ENCODE measurements around the gene SMARCD3. TPM values are rescaled to one million over a fixed set of nuclear protein-coding genes. Genes with fewer than 3 reads are reported as not detected.

The SMARCD3 gene
- total and polyA plus RNA-seq, 2 experiments from 2014 or later, result 3.3 to 4.0 TPM

DNA sequence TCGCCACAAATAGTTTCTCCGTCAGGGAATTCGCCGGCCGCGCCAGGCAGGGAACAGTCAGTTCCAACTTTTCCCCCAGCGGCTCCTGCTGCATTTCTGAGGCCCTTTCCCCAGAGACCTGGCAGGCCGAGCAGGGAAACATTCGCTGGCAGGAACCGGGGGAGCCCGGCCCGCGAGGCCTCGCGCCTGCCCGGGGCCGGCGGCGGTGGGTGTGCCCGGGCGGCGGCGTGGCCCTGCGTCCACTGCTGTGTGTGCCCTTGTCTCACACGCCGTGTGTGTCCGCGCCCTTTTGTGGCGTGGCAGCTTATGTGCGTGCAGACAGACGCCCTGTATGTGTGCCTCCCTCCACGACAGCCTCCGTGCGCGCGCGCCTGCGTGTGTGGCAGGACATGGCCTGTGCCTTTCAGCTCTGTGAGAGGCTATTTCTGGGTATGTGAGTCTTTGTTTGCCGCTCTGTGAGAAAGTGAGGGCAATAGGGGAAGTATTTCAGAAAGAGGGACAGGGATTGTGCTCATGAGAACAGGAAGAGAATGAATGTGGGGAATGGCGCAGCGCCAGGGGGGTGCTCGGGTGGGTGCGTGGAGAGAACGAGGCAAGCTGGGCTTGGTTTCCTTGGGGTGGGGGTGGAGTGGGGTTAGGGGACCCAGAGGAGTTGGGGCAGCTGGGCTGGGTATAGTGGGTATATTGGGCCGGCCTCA lies 689 bp upstream of the SMARCD3 start:
- Mint-ChIP-seq H3K9me3 (no peaks in the 10 kb centered on the region; the same call in 2 of the 3 replicates), H3K4me3 (peak overlapping the region; percentile 81), H3K27ac (no peak overlapping the region), H3K36me3 (ENCODE audit: low read depth) (no peaks in the 10 kb centered on the region; the same call in 2 of the 3 replicates), H3K4me1 (peaks cover 61% of the 10 kb centered on the region), H3K27me3 (ENCODE audit: insufficient read depth, low read depth, poor library complexity) (peaks cover 77% of the 10 kb centered on the region)
- DNase-seq (ENCODE audit: low spot score) (peak; percentile 38), ATAC-seq (no peak)
- Histone ChIP-seq H3K36me3 (ENCODE audit: insufficient read depth) (no peaks in the 10 kb centered on the region), H3K79me2 (replicated peaks; ENCODE audit: insufficient read depth) (no peaks in the 10 kb centered on the region), H3K4me1 (ENCODE audit: insufficient read depth) (peaks cover 44% of the 10 kb centered on the region), H3K4me3 (peak overlapping the region; percentile 59), H4K20me1 (replicated peaks; ENCODE audit: insufficient read depth) (no peaks in the 10 kb centered on the region), H3K27me3 (ENCODE audit: insufficient read depth) (peaks cover 88% of the 10 kb centered on the region), H3K9me2 (ENCODE audit: insufficient read depth) (no peaks in the 10 kb centered on the region), H3K27ac (ENCODE audit: low read depth) (no peak overlapping the region), H2AFZ (peak overlapping the region; percentile 52; the same call in 1 of the 2 replicates), H3K4me2 (peak overlapping the region; percentile 86), H3F3A (replicated peaks; ENCODE audit: low read depth) (peaks cover 10% of the 10 kb centered on the region)
- TF ChIP-seq, protein P1, sequence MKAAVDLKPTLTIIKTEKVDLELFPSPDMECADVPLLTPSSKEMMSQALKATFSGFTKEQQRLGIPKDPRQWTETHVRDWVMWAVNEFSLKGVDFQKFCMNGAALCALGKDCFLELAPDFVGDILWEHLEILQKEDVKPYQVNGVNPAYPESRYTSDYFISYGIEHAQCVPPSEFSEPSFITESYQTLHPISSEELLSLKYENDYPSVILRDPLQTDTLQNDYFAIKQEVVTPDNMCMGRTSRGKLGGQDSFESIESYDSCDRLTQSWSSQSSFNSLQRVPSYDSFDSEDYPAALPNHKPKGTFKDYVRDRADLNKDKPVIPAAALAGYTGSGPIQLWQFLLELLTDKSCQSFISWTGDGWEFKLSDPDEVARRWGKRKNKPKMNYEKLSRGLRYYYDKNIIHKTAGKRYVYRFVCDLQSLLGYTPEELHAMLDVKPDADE (IDR thresholded peaks at IDR 0.05), result no peak
- TF ChIP-seq ZNF114 (CRISPR knock-in tag; IDR thresholded peaks at IDR 0.05), result no peak
- peak; percentile 68 for TF ChIP-seq EZH2 (IDR thresholded peaks at IDR 0.05; ENCODE audit: low read depth, unreplicated experiment)
- no peak for TF ChIP-seq JUNB (IDR thresholded peaks at IDR 0.05; ENCODE audit: unreplicated experiment)

DNA sequence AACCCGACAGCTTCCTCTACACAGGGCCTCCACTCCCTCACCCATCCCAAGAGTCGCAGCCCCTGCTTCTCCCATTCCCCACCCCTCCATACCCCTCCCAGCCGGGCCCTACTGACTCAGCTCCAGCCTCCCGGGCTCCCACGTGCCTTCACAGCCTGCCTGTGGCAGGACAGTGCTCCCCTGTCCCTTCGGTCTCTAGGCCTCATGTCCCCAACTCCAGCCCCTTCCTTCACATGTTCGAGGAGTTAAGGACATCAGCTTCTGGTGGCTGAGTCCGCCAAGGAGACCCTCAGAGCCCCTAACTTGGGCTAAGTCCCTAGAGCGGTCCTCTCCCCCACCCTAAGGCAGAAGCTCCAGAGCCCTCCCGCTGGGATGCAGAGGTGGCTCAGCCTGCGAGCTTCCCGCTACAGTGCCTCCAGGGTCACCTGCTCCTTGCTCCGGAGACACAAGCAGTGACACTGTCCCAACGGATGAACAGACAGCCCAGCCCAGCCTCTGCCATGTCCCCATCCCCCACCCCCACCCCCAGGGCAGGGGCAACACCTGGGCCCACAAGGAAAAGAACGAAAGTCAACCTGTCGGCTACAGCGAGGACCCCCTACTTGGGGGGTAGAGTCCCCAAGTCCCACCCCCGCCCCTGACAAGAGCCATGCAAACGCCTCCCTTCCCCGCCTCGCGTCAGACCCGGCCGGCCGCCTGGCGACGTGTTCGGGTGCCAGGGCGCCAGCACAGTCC lies 716 bp downstream of the SMARCD3 start:
- Histone ChIP-seq H2AFZ (0 out of 2 replicates have a peak overlapping the region, but pooled peaks have one; percentile 83), H3K27me3 (ENCODE audit: insufficient read depth) (peaks cover 81% of the 10 kb centered on the region), H3K27ac (ENCODE audit: low read depth) (no peak overlapping the region), H3K36me3 (ENCODE audit: insufficient read depth) (no peaks in the 10 kb centered on the region), H3K9me2 (ENCODE audit: insufficient read depth) (no peaks in the 10 kb centered on the region), H3K79me2 (replicated peaks; ENCODE audit: insufficient read depth) (no peaks in the 10 kb centered on the region), H3K4me3 (peak overlapping the region; percentile 59), H3K4me2 (peak overlapping the region; percentile 86), H4K20me1 (replicated peaks; ENCODE audit: insufficient read depth) (no peaks in the 10 kb centered on the region), H3F3A (replicated peaks; ENCODE audit: low read depth) (peaks cover 8% of the 10 kb centered on the region), H3K4me1 (ENCODE audit: insufficient read depth) (peaks cover 44% of the 10 kb centered on the region)
- TF ChIP-seq STAT1 (IDR thresholded peaks at IDR 0.05; ENCODE audit: unreplicated experiment), result no peak
- no peak for TF ChIP-seq EZH2phosphoT487 (IDR thresholded peaks at IDR 0.05; ENCODE audit: unreplicated experiment)
- TF ChIP-seq, protein P2, sequence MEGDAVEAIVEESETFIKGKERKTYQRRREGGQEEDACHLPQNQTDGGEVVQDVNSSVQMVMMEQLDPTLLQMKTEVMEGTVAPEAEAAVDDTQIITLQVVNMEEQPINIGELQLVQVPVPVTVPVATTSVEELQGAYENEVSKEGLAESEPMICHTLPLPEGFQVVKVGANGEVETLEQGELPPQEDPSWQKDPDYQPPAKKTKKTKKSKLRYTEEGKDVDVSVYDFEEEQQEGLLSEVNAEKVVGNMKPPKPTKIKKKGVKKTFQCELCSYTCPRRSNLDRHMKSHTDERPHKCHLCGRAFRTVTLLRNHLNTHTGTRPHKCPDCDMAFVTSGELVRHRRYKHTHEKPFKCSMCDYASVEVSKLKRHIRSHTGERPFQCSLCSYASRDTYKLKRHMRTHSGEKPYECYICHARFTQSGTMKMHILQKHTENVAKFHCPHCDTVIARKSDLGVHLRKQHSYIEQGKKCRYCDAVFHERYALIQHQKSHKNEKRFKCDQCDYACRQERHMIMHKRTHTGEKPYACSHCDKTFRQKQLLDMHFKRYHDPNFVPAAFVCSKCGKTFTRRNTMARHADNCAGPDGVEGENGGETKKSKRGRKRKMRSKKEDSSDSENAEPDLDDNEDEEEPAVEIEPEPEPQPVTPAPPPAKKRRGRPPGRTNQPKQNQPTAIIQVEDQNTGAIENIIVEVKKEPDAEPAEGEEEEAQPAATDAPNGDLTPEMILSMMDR (conservative IDR thresholded peaks at IDR 0.05; ENCODE audit: low read depth in 2 of 2), result no peak
- TF ChIP-seq POLR2AphosphoS5 (IDR thresholded peaks at IDR 0.05; ENCODE audit: low read depth), result no peak
- TF ChIP-seq EZH2 (IDR thresholded peaks at IDR 0.05; ENCODE audit: low read depth, unreplicated experiment), result peak; percentile 74
- DNase-seq (ENCODE audit: low spot score) (no peak), ATAC-seq (no peak)
- Mint-ChIP-seq H3K27me3 (ENCODE audit: insufficient read depth, low read depth, poor library complexity) (peaks cover 71% of the 10 kb centered on the region), H3K27ac (no peak overlapping the region), H3K4me3 (peak overlapping the region; percentile 81), H3K9me3 (no peaks in the 10 kb centered on the region; the same call in 2 of the 3 replicates), H3K4me1 (peaks cover 66% of the 10 kb centered on the region), H3K36me3 (ENCODE audit: low read depth) (no peaks in the 10 kb centered on the region; the same call in 2 of the 3 replicates)

All from GM23338 (cell line).